GM06990 (cell line): ENCODE data around the gene TRIM28.

ENCODE experiments used
- DNase-seq: peaks from one replicate; pipeline ENCODE4 v3.0.0-alpha.2; 2011; ENCODE audit not compliant: insufficient read length; ENCODE audit errors: extremely low read depth
- H3K27me3 ChIP-seq: replicated peaks from 2 replicates; pipeline ENCODE4 v1.6.0; 2011; ENCODE audit warnings: low read length; ENCODE audit not compliant: control insufficient read depth, insufficient read depth
- H3K36me3 ChIP-seq: 2 replicates; pipeline ENCODE4 v1.5.1; 2011; ENCODE audit warnings: low read length; ENCODE audit not compliant: control insufficient read depth, insufficient read depth
- H3K4me3 ChIP-seq: replicated peaks from 2 replicates; pipeline ENCODE4 v1.5.1; 2011; ENCODE audit warnings: low read depth, mild to moderate bottlenecking, control low read depth, low read length
- CTCF ChIP-seq: IDR thresholded peaks from 2 replicates; pipeline ENCODE4 v1.5.1; 2011; ENCODE audit warnings: low read length, control low read depth, mild to moderate bottlenecking, inconsistent platforms; ENCODE audit not compliant: insufficient read depth, poor library complexity, severe bottlenecking

TRIM28 gene

GRCh38 chr19:58509731-58510083 is 34.2 kb upstream of the TRIM28 start:
- Histone ChIP-seq H3K4me3 (no peak overlapping the region), H3K36me3 (no peaks in the 10 kb centered on the region), H3K27me3 (no peaks in the 10 kb centered on the region)
- DNase-seq: no peak
- TF ChIP-seq CTCF: no peak

- TF ChIP-seq CTCF: no peak
- no peak for DNase-seq
- Histone ChIP-seq H3K36me3 (no peaks in the 10 kb centered on the region), H3K27me3 (no peaks in the 10 kb centered on the region), H3K4me3 (no peak overlapping the region)
These were observed 33.6 kb upstream of the TRIM28 start for GRCh38 chr19:58510084-58510862.

GRCh38 chr19:58511353-58512208 is 32.3 kb upstream of the TRIM28 start, which contains the start of gene SLC27A5:
Gene SLC27A5, minus strand, starts transcription at chr19:58511992. Its CDS starts 37 bp downstream, at chr19:58511955.
- TF ChIP-seq CTCF: no peak
- DNase-seq: no peak
- Histone ChIP-seq H3K4me3 (no peak within 1 kb of the TSS), H3K27me3 (no peaks in the 10 kb centered on the region), H3K36me3 (peaks cover 3% of the 10 kb centered on the region)

- no peaks in the 10 kb centered on the region for H3K27me3 ChIP-seq
- TF ChIP-seq CTCF: no peak
- H3K36me3 ChIP-seq: peaks cover 9% of the 10 kb centered on the region
- no peak for DNase-seq
- H3K4me3 ChIP-seq: no peak overlapping the region
These were observed 30.6 kb upstream of the TRIM28 start for GRCh38 chr19:58513213-58513693.

GRCh38 chr19:58513694-58514563 is 29.9 kb upstream of the TRIM28 start:
- DNase-seq: peak; percentile 99
- Histone ChIP-seq H3K4me3 (peak overlapping the region; percentile 68), H3K27me3 (no peaks in the 10 kb centered on the region), H3K36me3 (peaks cover 9% of the 10 kb centered on the region)
- peak; percentile 44 for TF ChIP-seq CTCF
